Fibroblast of lung (primary cell): ENCODE data around the gene LIMK2. TPM values are rescaled to one million over a fixed set of nuclear protein-coding genes. Genes with fewer than 3 reads are reported as not detected.

Experiments used
- DNase-seq, 2 donors: peaks; one replicate each; pipeline versions ENCODE4 v3.0.0 to v3.0.0-alpha.2; 2010; ENCODE audit warnings: low read depth in 2 of 2
- H2AFZ ChIP-seq: 2 replicates; pipeline ENCODE4 v1.5.1; 2012; ENCODE audit warnings: low read length, control low read depth, inconsistent platforms
- H3K27ac ChIP-seq: 2 replicates; pipeline ENCODE4 v1.5.1; 2011; ENCODE audit warnings: low read length, control low read depth; ENCODE audit not compliant: insufficient read depth
- H3K27me3 ChIP-seq: 2 replicates; pipeline ENCODE4 v1.5.1; 2011; ENCODE audit warnings: mild to moderate bottlenecking, low read length; ENCODE audit not compliant: control insufficient read depth, insufficient read depth
- H3K36me3 ChIP-seq: 2 replicates; pipeline ENCODE4 v1.5.1; 2011; ENCODE audit warnings: low read length; ENCODE audit not compliant: control insufficient read depth, insufficient read depth
- H3K4me1 ChIP-seq: 2 replicates; pipeline ENCODE4 v1.5.1; 2011; ENCODE audit warnings: low read length; ENCODE audit not compliant: control insufficient read depth, insufficient read depth; ENCODE audit errors: extremely low read depth
- H3K4me2 ChIP-seq: 2 replicates; pipeline ENCODE4 v1.5.1; 2011; ENCODE audit warnings: low read length, control low read depth; ENCODE audit not compliant: insufficient read depth; ENCODE audit errors: extremely low read depth
- H3K4me3 ChIP-seq, 4 experiments: fragments of 200-600 bp in 1 of 4; sonication (generic) in 1 of 4; replicated peaks in 1 of 4; 2 replicates each; pipeline ENCODE4 v1.5.1; 2011 to 2016; ENCODE audit warnings: low read length in 4 of 4, low read depth in 3 of 4, mild to moderate bottlenecking in 3 of 4, control low read depth in 2 of 4, inconsistent platforms in 1 of 4, mixed read lengths in 1 of 4; ENCODE audit not compliant: insufficient read depth in 1 of 4; ENCODE audit errors: control extremely low read depth in 1 of 4
- H3K79me2 ChIP-seq: 2 replicates; pipeline ENCODE4 v1.5.1; 2012; ENCODE audit warnings: mild to moderate bottlenecking, low read length, inconsistent platforms; ENCODE audit not compliant: control insufficient read depth, insufficient read depth
- H3K9ac ChIP-seq: 2 replicates; pipeline ENCODE4 v1.5.1; 2011; ENCODE audit warnings: mild to moderate bottlenecking, low read length, control low read depth; ENCODE audit not compliant: insufficient read depth
- H3K9me3 ChIP-seq: 2 replicates; pipeline ENCODE4 v1.5.1; 2012; ENCODE audit warnings: low read depth, low read length; ENCODE audit not compliant: control insufficient read depth, insufficient read depth
- H4K20me1 ChIP-seq: 2 replicates; pipeline ENCODE4 v1.5.1; 2011; ENCODE audit warnings: low read length; ENCODE audit not compliant: control insufficient read depth, insufficient read depth; ENCODE audit errors: extremely low read depth
- CTCF ChIP-seq, 2 donors: IDR thresholded peaks in 1 of 2; conservative IDR thresholded peaks in 1 of 2; 1 replicate in 1 of 2; 2 replicates in 1 of 2; pipeline ENCODE4 v1.5.1; 2011 to 2012; ENCODE audit warnings: low read length in 2 of 2, control low read depth in 1 of 2, inconsistent platforms in 1 of 2, low read depth in 1 of 2, mild to moderate bottlenecking in 1 of 2
- EZH2 ChIP-seq: IDR thresholded peaks from 2 replicates; pipeline ENCODE4 v1.5.1; 2012; ENCODE audit warnings: low read length, control low read depth, mild to moderate bottlenecking; ENCODE audit errors: missing control alignments
- polyA plus RNA-seq, 2 donors: library from polyadenylated mRNA; depleted of rRNA in 1 of 2; stranded (reverse) in 1 of 2; unstranded in 1 of 2; fragments of >200 nt; gene quantifications; 2 replicates each; pipeline ENCODE4 v1.2.1, GENCODE V29; 2011 to 2012; ENCODE audit warnings: missing spikeins in 1 of 2
- total RNA-seq: library from RNA; depleted of rRNA; stranded (reverse); fragments of >200 nt; gene quantifications from 2 replicates; pipeline ENCODE4 v1.2.1, GENCODE V29; 2014

The LIMK2 gene
- total and polyA plus RNA-seq, 2 donors (not counting 1 experiment from before 2014, with no cell fraction given): 3.4 to 20.0 TPM

- Histone ChIP-seq H3K79me2 (no peaks in the 10 kb centered on the region), H3K27me3 (no peaks in the 10 kb centered on the region), H4K20me1 (no peaks in the 10 kb centered on the region), H3K36me3 (no peaks in the 10 kb centered on the region), H2AFZ (peak overlapping the region; percentile 88), H3K4me1 (no peaks in the 10 kb centered on the region), H3K9ac (no peak overlapping the region), H3K4me2 (peak overlapping the region; percentile 75), H3K4me3 (peak overlapping the region in 2 of 4 experiments; percentile 38 to 95), H3K9me3 (no peaks in the 10 kb centered on the region), H3K27ac (no peak overlapping the region)
- no peak for DNase-seq
- TF ChIP-seq CTCF (conservative IDR thresholded peaks at IDR 0.05 in 1 of 2, IDR thresholded peaks at IDR 0.05 in 1 of 2; ENCODE audit: low read depth in 1 of 2, low read length in 2 of 2): no peak
- no peak for TF ChIP-seq EZH2
Observed at GRCh38 chr22:31211482-31211861, 626 bp upstream of the LIMK2 start.

- Histone ChIP-seq H3K9me3 (no peaks in the 10 kb centered on the region), H3K4me3 (peak overlapping the region; percentile 77 to 95 (median 84)), H2AFZ (no peak overlapping the region), H3K27ac (peak overlapping the region; percentile 37), H3K27me3 (no peaks in the 10 kb centered on the region), H3K79me2 (no peaks in the 10 kb centered on the region), H3K36me3 (no peaks in the 10 kb centered on the region), H3K9ac (peak overlapping the region; percentile 67), H3K4me2 (peak overlapping the region; percentile 61), H4K20me1 (no peaks in the 10 kb centered on the region), H3K4me1 (no peaks in the 10 kb centered on the region)
- no peak for DNase-seq
- TF ChIP-seq CTCF (conservative IDR thresholded peaks at IDR 0.05 in 1 of 2, IDR thresholded peaks at IDR 0.05 in 1 of 2; ENCODE audit: low read depth in 1 of 2, low read length in 2 of 2): no peak
- TF ChIP-seq EZH2: no peak
Observed at GRCh38 chr22:31212783-31213629, 908 bp downstream of the LIMK2 start.

GRCh38 chr22:31215018-31215535, 3.0 kb downstream of the LIMK2 start:
- Histone ChIP-seq H3K27ac (no peak overlapping the region), H2AFZ (no peak overlapping the region), H3K36me3 (no peaks in the 10 kb centered on the region), H3K9me3 (no peaks in the 10 kb centered on the region), H3K27me3 (no peaks in the 10 kb centered on the region), H3K79me2 (no peaks in the 10 kb centered on the region), H3K9ac (no peak overlapping the region), H3K4me3 (no peak overlapping the region), H4K20me1 (no peaks in the 10 kb centered on the region), H3K4me2 (no peak overlapping the region), H3K4me1 (no peaks in the 10 kb centered on the region)
- DNase-seq: no peak
- TF ChIP-seq CTCF (conservative IDR thresholded peaks at IDR 0.05 in 1 of 2, IDR thresholded peaks at IDR 0.05 in 1 of 2; ENCODE audit: low read depth in 1 of 2, low read length in 2 of 2): no peak
- TF ChIP-seq EZH2: no peak
